Testis (tissue), 5 donors: Measurements from ENCODE around the gene HSD17B12. TPM values are rescaled to one million over a fixed set of nuclear protein-coding genes. Genes with fewer than 3 reads are reported as not detected.

Experiments used
- DNase-seq: peaks from one replicate; pipeline ENCODE4 v3.0.0-alpha.2; 2019
- H3K27ac ChIP-seq, 2 donors: fragments of 200-600 bp; sonication (generic); one replicate each; pipeline ENCODE4 v1.5.1; 2019
- H3K27me3 ChIP-seq: fragments of 200-600 bp; sonication (generic); one replicate; pipeline ENCODE4 v1.5.1; 2019
- H3K36me3 ChIP-seq: fragments of 200-600 bp; sonication (generic); one replicate; pipeline ENCODE4 v1.5.1; 2017; ENCODE audit warnings: low read depth; ENCODE audit errors: missing control alignments
- H3K4me1 ChIP-seq: fragments of 200-600 bp; sonication (generic); one replicate; pipeline ENCODE4 v1.5.1; 2019
- H3K4me3 ChIP-seq, 2 donors: fragments of 200-600 bp; sonication (generic); one replicate each; pipeline ENCODE4 v1.5.1; 2017 to 2019
- H3K9me3 ChIP-seq: fragments of 200-600 bp; sonication (generic); one replicate; pipeline ENCODE4 v1.5.1; 2017
- CTCF ChIP-seq, 3 experiments: fragments of 450-650 bp in 2 of 3; fragments of 200-600 bp in 1 of 3; sonication (generic) in 1 of 3; IDR thresholded peaks; one replicate each; pipeline ENCODE4 v1.5.1; 2016 to 2019; ENCODE audit warnings: antibody characterized with exemption in 3 of 3, mild to moderate bottlenecking in 2 of 3, moderate library complexity in 1 of 3
- POLR2A ChIP-seq: fragments of 450-650 bp; IDR thresholded peaks from one replicate; pipeline ENCODE4 v1.6.1; 2017; ENCODE audit warnings: antibody characterized with exemption, mild to moderate bottlenecking, moderate library complexity
- WGBS, 2 donors: methylation state at CpG; one replicate each; pipeline ENCODE4 v1.1.5; 2018; 5-methylcytosine and 5-hydroxymethylcytosine counted together
- intact Hi-C: fragments of 100-400 bp; cut with DNase I; formaldehyde crosslinking; loops from one replicate; pipeline ENCODE4 v1.15.1; 2023; ENCODE audit warnings: low total_unique reads
- long read RNA-seq, 2 donors: transcript quantifications; one replicate each; lab custom pipeline, GENCODE V29; 2026
- polyA plus RNA-seq: library from polyadenylated mRNA; stranded (reverse); fragments of 350-450 nt; fragmentation: Illumina TruSeq; extraction: RNeasy Lipid Tissue Mini Kit (QIAGEN cat#74804); gene quantifications from one replicate; pipeline ENCODE4 v1.2.3, GENCODE V29; 2014; ENCODE audit warnings: low read depth, low replicate concordance; ENCODE audit not compliant: insufficient read depth
- total RNA-seq, 2 donors: library from RNA; depleted of rRNA; stranded (reverse); fragments of >200 nt; gene quantifications; one replicate each; pipeline ENCODE4 v1.2.3, GENCODE V29; 2016

The HSD17B12 gene
- total RNA-seq (100 to 1,000 TPM in 1 of 2 donors, 10 to 100 TPM in 1; 93.5 to 113 TPM), polyA plus RNA-seq (59.6 TPM)
- long read RNA-seq, donor 1, full-length matches to known transcripts = 36 of 127 reads
- long read RNA-seq, donor 1, partial matches to known transcripts = 86 of 127 reads
- long read RNA-seq, donor 1, other reads (novel, unspliced or antisense) = 5 of 127 reads
- long read RNA-seq, donor 2, full-length matches to known transcripts = 38 of 38 reads
- long read RNA-seq, donor 2, partial matches to known transcripts = 0 of 38 reads
- long read RNA-seq, donor 2, other reads (novel, unspliced or antisense) = 0 of 38 reads

DNA sequence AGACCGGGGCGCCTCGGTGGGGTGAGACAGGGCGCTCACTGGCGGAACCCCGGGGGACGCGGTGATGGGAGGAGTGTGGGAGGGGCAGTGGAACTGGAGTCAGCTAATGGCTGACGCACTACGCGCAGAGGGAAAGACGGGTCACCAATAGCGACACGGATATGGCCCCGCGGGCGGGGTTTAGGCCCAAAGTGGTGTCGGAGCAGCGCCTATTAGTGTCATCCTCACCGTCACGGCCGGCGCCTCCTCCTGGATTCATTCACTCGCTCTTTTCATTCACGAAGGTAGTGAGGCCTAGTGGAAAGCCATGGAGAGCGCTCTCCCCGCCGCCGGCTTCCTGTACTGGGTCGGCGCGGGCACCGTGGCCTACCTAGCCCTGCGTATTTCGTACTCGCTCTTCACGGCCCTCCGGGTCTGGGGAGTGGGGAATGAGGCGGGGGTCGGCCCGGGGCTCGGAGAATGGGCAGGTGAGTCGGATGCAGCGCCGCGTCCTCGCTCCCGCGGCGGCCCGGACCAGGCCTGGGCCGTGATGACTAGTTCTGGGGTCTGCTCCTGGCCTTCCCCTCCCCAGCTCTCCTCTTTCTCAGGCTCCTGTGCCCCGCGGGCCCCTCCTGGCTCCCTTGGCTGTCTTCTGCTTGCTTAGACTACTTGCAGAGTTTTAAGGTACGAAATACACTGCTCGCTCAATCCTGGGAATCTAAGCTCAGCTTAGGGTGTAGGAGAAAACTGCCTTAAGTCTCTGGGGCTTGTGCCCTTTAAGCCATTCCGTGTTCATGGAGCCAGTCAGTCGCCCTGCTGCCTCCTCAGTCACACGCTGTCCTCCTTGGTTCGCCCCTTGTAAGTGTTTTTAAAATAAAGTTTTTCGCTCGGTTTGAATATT, at the start of gene HSD17B12:
Gene HSD17B12 (plus strand): TSS at position 218 of the 880 bp plus-strand sequence. CDS start 90 bp downstream, at position 308.
- intact Hi-C loops = no loop called here
- 0% methylated on average over 60 to 62 of the region's 62 CpGs for WGBS, 2 donors
- peak within 1 kb of the TSS; percentile 78 to 90 for H3K4me3 ChIP-seq

GRCh38 chr11:43631732-43632131, 48.8 kb upstream of the HSD17B12 start:
- Histone ChIP-seq H3K4me1 (no peaks in the 10 kb centered on the region), H3K36me3 (no peaks in the 10 kb centered on the region), H3K4me3 (no peak overlapping the region), H3K9me3 (no peaks in the 10 kb centered on the region), H3K27ac (no peak overlapping the region), H3K27me3 (no peaks in the 10 kb centered on the region)
- TF ChIP-seq POLR2A (no peak), CTCF (IDR thresholded peaks at IDR 0.05) (no peak)
- WGBS, 2 donors = 17 to 24% methylated on average over 14 of the region's 14 CpGs
- intact Hi-C loops = no loop called here
- no peak for DNase-seq

More for the DNA sequence above, at the start of gene HSD17B12:
- Histone ChIP-seq H3K27ac (peak within 1 kb of the TSS; percentile 89 to 92), H3K9me3 (no peaks in the 10 kb centered on the region), H3K36me3 (no peaks in the 10 kb centered on the region), H3K4me1 (peaks cover 7% of the 10 kb centered on the region), H3K27me3 (no peaks in the 10 kb centered on the region)
- TF ChIP-seq POLR2A (peak; percentile 88), CTCF (IDR thresholded peaks at IDR 0.05) (no peak)
- peak; percentile 99 for DNase-seq

GRCh38 chr11:43632181-43632580, 48.4 kb upstream of the HSD17B12 start:
- TF ChIP-seq POLR2A = no peak
- no peak for TF ChIP-seq CTCF (IDR thresholded peaks at IDR 0.05)
- intact Hi-C loops = no loop called here
- H3K4me1 ChIP-seq = no peaks in the 10 kb centered on the region
- no peaks in the 10 kb centered on the region for H3K9me3 ChIP-seq
- no peaks in the 10 kb centered on the region for H3K36me3 ChIP-seq
- 24 to 26% methylated on average over 3 of the region's 3 CpGs for WGBS, 2 donors
- no peaks in the 10 kb centered on the region for H3K27me3 ChIP-seq
- H3K4me3 ChIP-seq = no peak overlapping the region
- no peak for DNase-seq
- no peak overlapping the region for H3K27ac ChIP-seq

DNA sequence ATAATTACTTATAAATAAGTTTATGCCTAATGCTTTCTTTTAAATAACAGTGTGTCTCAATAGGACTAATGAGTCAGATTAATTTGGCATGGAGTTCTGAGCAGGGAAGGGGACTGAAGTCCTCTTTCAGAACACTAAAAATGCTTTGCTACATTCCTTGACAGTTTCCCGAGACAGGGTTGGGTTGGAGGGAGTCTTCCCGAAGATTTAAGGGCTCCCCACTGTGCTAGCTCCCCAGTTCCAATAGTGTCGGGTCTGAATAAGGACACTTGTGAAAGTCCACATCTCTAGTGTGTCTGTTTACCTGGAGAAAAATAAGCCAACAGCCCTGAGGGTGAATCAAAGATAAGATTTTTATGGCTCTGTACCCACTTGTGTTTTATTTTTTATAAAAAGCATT, 41.8 kb upstream of the HSD17B12 start:
- intact Hi-C loops = no loop called here
- DNase-seq = no peak
- H3K4me1 ChIP-seq = no peaks in the 10 kb centered on the region
- H3K9me3 ChIP-seq = no peaks in the 10 kb centered on the region
- TF ChIP-seq CTCF (IDR thresholded peaks at IDR 0.05) (no peak), POLR2A (no peak)
- H3K27ac ChIP-seq = no peak overlapping the region
- H3K27me3 ChIP-seq = no peaks in the 10 kb centered on the region
- no peak overlapping the region for H3K4me3 ChIP-seq
- H3K36me3 ChIP-seq = no peaks in the 10 kb centered on the region
- 20 to 34% methylated on average over 3 of the region's 3 CpGs for WGBS, 2 donors
